NCI-H2227 treated with DMSO at 0.1 percent for 48 hours (cell line): Measurements from ENCODE around the gene TRAF2.
"Not testable (repeated sequence)": the region's sequence is repeated elsewhere in the genome, so short reads cannot be mapped to it uniquely, and the experiment has no call there.

ENCODE experiments used
- DNase-seq: peaks from one replicate; lab custom pipeline; 2025; lab: John Stamatoyannopoulos, UW

TRAF2 gene

GRCh38 chr9:136857581-136858412, 28.5 kb upstream of the TRAF2 start:
- DNase-seq = no peak

- no peak for DNase-seq
Measured at GRCh38 chr9:136858452-136858843, 27.9 kb upstream of the TRAF2 start.

- DNase-seq = no peak
Measured at GRCh38 chr9:136858844-136859757, 27.2 kb upstream of the TRAF2 start.

- DNase-seq = no peak
Measured at GRCh38 chr9:136860529-136860928, 25.8 kb upstream of the TRAF2 start.

- DNase-seq = no peak
Measured at GRCh38 chr9:136860933-136861873, 25.1 kb upstream of the TRAF2 start.

GRCh38 chr9:136861874-136862457, 24.4 kb upstream of the TRAF2 start:
- DNase-seq = no peak

GRCh38 chr9:136862849-136863622, 23.3 kb upstream of the TRAF2 start:
- DNase-seq = no peak

- DNase-seq = no peak
Measured at GRCh38 chr9:136863623-136864273, 22.6 kb upstream of the TRAF2 start.

- no peak for DNase-seq
Measured at GRCh38 chr9:136865041-136865767, 21.1 kb upstream of the TRAF2 start.

- DNase-seq = no peak
Measured at GRCh38 chr9:136865768-136866103, 20.6 kb upstream of the TRAF2 start.

GRCh38 chr9:136866898-136867421, 19.4 kb upstream of the TRAF2 start:
- not testable (repeated sequence) for DNase-seq

GRCh38 chr9:136867480-136867879, 18.8 kb upstream of the TRAF2 start:
- DNase-seq = no peak

- DNase-seq = no peak
Measured at GRCh38 chr9:136867917-136868316, 18.4 kb upstream of the TRAF2 start.

GRCh38 chr9:136868644-136869043, 17.7 kb upstream of the TRAF2 start:
- no peak for DNase-seq

GRCh38 chr9:136869611-136870010, 16.7 kb upstream of the TRAF2 start:
- DNase-seq = not testable (repeated sequence)

- DNase-seq = no peak
Measured at GRCh38 chr9:136875155-136875554, 11.2 kb upstream of the TRAF2 start.

GRCh38 chr9:136876476-136876875, 9.8 kb upstream of the TRAF2 start:
- no peak for DNase-seq

GRCh38 chr9:136880651-136881050, 5.7 kb upstream of the TRAF2 start:
- DNase-seq = no peak

GRCh38 chr9:136881691-136882108, 4.6 kb upstream of the TRAF2 start:
- no peak for DNase-seq
